GM18858 (cell line): ENCODE results near the gene ARHGEF4.
A peak's percentile ranks its signal among the peaks of the same experiment; 100 is the strongest.

Experiments used
- ATAC-seq: cut with Tn5 transposase; IDR thresholded peaks from one replicate; pipeline ENCODE4 v1.9.1; 2021; ENCODE audit not compliant: unreplicated experiment

Gene ARHGEF4, protein sequence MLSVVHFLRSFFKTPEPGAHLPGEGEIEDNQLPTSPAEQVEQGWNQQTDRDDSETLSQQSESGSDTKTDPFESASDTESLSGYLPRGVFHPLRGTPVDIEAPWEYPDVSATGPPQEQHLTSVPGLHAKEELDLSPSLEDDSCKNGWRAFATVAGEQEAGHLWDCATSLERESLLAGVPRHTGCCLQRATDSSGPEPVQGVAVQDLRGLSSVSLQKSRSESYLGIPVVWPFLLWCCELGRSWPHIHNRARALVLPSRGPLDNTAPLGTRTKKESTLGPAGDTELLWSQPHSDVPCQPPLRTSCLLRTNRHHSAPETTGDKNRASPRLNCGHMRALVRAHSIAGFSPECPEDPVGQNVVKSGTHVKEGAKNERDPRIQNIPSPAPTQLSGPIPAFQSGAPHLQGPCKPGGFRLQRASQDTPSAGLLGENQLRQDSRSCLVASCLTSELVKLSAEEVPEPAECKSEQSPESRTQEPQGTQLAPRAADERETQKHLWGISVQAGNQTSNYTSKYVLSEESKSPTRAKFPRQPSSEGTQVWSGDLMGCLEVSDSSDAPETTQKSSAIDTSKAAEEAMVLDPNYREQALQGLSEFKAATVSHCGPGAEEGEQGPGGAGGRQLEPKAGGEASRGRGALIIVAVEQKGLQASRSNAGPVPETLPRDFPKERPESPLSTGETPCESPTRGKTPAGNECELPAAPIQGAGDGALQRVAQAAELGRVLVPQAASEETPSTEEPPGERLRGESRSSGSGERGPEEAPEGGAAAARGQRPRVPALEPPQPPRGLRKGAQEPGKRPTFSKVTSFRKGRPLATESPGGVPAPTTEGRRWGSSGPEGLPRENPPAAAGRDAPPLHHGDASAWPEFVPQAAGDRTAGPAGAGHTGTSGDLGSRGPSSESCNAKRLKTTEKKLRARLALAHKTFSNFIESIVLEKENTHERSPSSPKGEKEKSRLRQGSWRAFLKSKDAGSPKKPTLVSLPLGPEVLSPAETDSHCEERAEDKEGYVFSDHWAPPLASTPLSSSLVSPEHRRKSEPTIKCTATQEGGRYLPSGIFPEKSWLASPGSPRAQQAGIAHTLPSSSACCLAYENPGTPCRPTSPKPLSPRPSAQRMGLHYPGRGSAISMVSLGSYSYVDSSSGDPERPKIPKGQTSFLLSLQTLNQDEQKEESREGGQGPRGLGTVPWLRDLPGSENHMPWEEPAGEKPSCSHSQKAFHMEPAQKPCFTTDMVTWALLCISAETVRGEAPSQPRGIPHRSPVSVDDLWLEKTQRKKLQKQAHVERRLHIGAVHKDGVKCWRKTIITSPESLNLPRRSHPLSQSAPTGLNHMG (N-terminal part only)

DNA sequence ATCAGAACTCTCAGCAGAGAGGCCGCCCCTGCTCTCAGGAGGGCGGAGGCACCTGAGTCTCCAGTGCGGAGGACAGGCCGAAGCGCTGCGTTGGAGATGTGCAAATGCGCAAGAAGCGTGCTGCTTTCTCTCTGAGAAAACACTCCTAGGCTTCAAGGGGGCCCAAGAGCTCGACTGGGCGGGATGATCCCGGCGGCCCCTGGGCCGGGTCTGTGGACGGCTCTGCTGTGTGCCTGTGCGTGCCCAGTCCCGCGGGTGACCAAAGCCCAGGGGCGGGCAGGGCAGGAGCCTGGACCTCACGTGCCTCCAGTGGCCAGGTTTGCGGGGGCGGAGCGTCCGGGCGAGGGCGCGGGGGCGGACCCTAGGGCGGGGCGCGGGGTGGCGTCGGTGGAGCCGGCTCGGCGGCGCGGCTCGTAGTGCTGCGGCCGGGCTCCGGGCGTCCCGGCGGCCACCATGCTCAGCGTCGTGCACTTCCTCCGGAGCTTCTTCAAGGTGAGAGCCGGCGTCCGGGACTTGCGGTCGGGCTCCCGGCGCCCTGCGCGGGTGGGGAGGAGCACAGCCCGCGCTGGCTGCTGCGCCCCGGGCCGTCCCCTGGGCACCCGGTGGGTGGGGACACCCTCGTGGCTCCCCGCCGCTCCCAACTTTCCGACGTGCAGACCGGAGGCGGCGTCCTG lies at the start of gene ARHGEF4:
Gene ARHGEF4, plus strand, starts transcription at position 414 of the 674 bp plus-strand sequence. Its CDS starts 40 bp downstream, at position 454.
- no peak for ATAC-seq

GRCh38 chr2:130787841-130788240 lies 48.9 kb upstream of the ARHGEF4 start:
- no peak for ATAC-seq

DNA sequence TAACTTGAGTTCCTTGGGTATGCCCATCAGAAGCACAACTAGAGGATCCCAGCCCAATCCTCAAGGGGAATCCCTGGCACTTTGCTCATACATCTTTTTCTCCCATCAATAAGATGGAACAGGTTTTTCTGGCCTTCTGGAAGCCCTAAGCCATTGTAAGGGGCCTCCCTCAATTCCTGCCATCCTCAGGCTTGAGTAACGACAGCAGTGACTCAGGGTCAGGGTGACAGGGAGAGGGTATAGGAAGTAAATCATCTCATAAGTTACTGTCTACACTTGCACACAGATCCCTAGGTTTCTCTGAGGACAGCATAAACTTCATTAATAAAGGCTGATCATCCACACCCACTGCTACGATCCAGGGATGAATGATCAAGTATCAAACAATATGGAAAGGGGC lies 46.4 kb upstream of the ARHGEF4 start:
- ATAC-seq: no peak

- no peak for ATAC-seq
These were observed 45.7 kb upstream of the ARHGEF4 start for GRCh38 chr2:130790804-130791616.

GRCh38 chr2:130791617-130791939 lies 45.1 kb upstream of the ARHGEF4 start:
- no peak for ATAC-seq

DNA sequence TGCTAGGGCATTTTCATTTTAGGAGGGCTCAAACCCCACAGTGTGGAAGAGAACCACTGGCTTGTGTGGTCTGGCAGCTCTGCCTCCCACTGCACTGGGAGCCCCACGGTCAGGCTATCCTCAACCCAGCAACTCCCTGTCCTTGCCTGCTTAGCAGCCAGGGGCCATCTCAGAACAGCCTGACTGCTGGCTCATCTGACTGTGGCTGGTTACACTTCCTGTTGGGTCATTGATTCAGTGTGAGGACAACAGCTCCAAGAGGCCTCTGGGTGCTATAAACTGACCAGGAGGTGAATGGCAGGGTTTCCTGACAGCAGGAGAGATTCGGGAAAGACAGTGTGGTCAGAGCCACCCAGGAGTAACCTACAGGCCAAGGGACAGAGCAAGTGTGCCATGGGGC lies 41.3 kb upstream of the ARHGEF4 start:
- ATAC-seq: no peak

GRCh38 chr2:130796290-130796689 lies 40.4 kb upstream of the ARHGEF4 start:
- no peak for ATAC-seq

- ATAC-seq: peak; percentile 83
These were observed 39.0 kb upstream of the ARHGEF4 start for GRCh38 chr2:130797493-130798435.

GRCh38 chr2:130798472-130799218 lies 38.1 kb upstream of the ARHGEF4 start:
- no peak for ATAC-seq

- no peak for ATAC-seq
These were observed 37.4 kb upstream of the ARHGEF4 start for GRCh38 chr2:130799295-130799694.

- no peak for ATAC-seq
These were observed 31.1 kb upstream of the ARHGEF4 start for GRCh38 chr2:130805613-130806012.

DNA sequence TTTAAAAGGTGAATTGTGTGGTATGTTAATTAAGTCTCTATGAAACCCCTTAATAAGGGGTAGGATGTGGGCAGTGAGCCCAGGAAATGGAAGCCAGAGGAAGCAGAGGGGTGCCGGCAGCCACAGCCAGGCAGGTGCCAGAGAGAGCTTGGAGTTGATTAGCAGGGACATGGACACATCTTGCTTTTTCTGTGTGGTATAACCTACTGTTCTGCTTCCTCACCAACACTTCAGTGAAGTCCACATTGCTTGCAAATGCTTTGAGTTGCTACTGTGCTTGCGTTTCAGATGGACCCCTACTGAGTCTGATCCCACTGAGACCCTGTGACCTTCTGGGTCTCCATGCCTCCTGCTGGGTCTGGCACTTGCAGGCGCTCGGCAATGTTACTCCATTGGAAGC lies 30.3 kb upstream of the ARHGEF4 start:
- ATAC-seq: no peak

GRCh38 chr2:130807659-130808385 lies 28.9 kb upstream of the ARHGEF4 start:
- ATAC-seq: no peak

GRCh38 chr2:130808482-130809268 lies 28.0 kb upstream of the ARHGEF4 start:
- ATAC-seq: no peak

GRCh38 chr2:130810490-130810889 lies 26.2 kb upstream of the ARHGEF4 start:
- ATAC-seq: no peak

DNA sequence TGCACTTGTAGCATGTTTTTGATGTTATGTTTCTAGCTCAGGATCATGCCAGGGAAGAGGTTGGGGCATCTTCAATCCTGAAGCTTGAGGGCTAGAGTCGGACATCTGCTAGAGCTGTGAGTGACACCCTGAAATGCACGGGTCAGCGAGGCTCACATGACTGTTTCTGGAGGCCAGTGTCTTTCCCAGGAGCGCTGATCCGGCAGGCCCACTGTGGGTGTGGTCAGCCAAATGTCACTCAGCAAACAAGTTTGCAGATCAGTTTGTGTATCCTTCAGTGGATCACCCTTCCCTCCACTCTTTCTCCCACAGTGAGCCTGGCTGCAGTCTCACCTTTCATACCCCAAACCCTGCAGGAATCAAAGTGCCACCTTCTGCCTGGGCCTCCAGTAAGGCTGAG lies 23.0 kb upstream of the ARHGEF4 start:
- ATAC-seq: no peak
